Gastrocnemius medialis (tissue), 4 donors: ENCODE data around the gene NPIPB9. TPM values are rescaled to one million over a fixed set of nuclear protein-coding genes. Genes with fewer than 3 reads are reported as not detected.
A peak's percentile ranks its signal among the peaks of the same experiment; 100 is the strongest.
"Not testable (repeated sequence)": the region's sequence is repeated elsewhere in the genome, so short reads cannot be mapped to it uniquely, and the experiment has no call there.

Experiments
- ATAC-seq, 2 donors: fragments of 150-250 bp; one replicate each; pipeline ENCODE4 v1.9.1; 2016
- DNase-seq, 2 donors: peaks; one replicate each; pipeline ENCODE4 v3.0.0-alpha.2; 2019
- H3K27ac ChIP-seq, 4 donors: fragments of 200-600 bp; sonication (generic); 1 replicate in 1 of 4; 2 replicates in 3 of 4; pipeline ENCODE4 v1.5.1; 2016 to 2018; ENCODE audit warnings: mild to moderate bottlenecking in 2 of 4, moderate library complexity in 1 of 4
- H3K27me3 ChIP-seq, 3 donors: fragments of 200-600 bp; sonication (generic) in 2 of 3; 1 replicate in 1 of 3; 2 replicates in 2 of 3; pipeline versions ENCODE4 v1.5.1 to v1.6.0; 2016 to 2019; ENCODE audit warnings: mild to moderate bottlenecking in 1 of 3, moderate library complexity in 1 of 3
- H3K36me3 ChIP-seq, 2 donors: fragments of 200-600 bp; sonication (generic) in 1 of 2; one replicate each; pipeline ENCODE4 v1.5.1; 2017 to 2018
- H3K4me1 ChIP-seq, 2 donors: fragments of 200-600 bp; sonication (generic) in 1 of 2; one replicate each; pipeline ENCODE4 v1.5.1; 2016 to 2017; ENCODE audit warnings: mild to moderate bottlenecking in 2 of 2
- H3K4me3 ChIP-seq, 4 donors: fragments of 200-600 bp; sonication (generic) in 3 of 4; 1 replicate in 1 of 4; 2 replicates in 3 of 4; pipeline ENCODE4 v1.5.1; 2016 to 2019; ENCODE audit warnings: mild to moderate bottlenecking in 2 of 4
- H3K9me3 ChIP-seq, 3 donors: fragments of 200-600 bp; sonication (generic) in 2 of 3; 1 replicate in 1 of 3; 2 replicates in 2 of 3; pipeline ENCODE4 v1.5.1; 2016 to 2019
- in situ Hi-C, 4 donors: fragments of 200-750 bp; cut with MboI; loops; one replicate each; pipeline versions ENCODE4 v1.15.0 to v1.8.0; 2017; ENCODE audit warnings: low sequenced_read_pairs in 4 of 4
- intact Hi-C: fragments of 100-400 bp; cut with DNase I; formaldehyde crosslinking; loops from one replicate; pipeline ENCODE4 v1.15.1; 2023; ENCODE audit warnings: low total_unique reads
- total RNA-seq, 4 donors: library from RNA; depleted of rRNA; stranded (reverse); fragments of >200 nt; gene quantifications; one replicate each; pipeline versions ENCODE4 v1.1.0 to v1.2.3, GENCODE V29; 2016

Gene NPIPB9
- not detected for total RNA-seq

DNA sequence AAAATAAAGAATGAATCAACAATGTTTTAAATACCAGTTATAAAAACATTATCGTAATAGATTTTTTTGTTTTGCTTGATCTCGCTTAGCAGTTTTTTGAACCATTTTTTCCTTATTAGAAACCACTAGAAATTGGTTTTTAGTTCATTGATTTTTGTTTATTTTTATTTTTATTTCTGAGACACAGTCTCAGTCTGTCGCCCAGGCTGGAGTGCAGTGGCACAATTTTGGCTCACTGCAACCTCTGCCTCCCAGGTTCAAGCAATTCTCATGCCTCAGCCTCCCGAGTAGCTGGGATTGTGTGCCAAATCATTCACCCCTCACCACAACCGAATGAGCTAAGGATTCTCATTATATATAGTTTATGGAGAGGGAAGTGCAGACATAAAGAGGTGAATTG lies at the start of gene NPIPB9:
Gene NPIPB9 (plus strand): TSS at position 301 of the 400 bp plus-strand sequence.
- in situ Hi-C loops, ATAC-seq, intact Hi-C loops: not testable (repeated sequence)

DNA sequence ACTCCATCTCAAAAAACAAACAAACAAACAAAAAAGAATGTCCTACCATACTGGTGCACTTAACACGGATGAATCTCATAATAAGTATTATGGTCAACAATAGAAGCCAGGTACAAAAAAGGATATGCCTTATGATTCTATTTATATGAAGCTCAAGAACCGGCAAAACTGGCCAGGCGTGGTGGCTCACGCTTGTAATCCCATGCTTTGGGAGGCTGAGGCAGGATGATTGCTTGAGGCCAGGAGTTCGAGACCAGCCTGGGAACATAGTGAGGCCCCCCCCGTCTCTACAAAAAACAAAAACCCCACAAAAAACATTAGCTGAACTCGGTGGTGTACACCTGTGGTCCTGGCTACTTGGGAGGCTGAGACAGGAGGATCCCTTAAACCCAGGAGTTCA lies 47.3 kb upstream of the NPIPB9 start:
- H3K4me3 ChIP-seq, ATAC-seq, in situ Hi-C loops, H3K4me1 ChIP-seq, H3K9me3 ChIP-seq, H3K27ac ChIP-seq, H3K36me3 ChIP-seq, H3K27me3 ChIP-seq, intact Hi-C loops, DNase-seq: not testable (repeated sequence)

More for the DNA sequence above, at the start of gene NPIPB9:
- H3K4me1 ChIP-seq, H3K27ac ChIP-seq, H3K27me3 ChIP-seq, DNase-seq, H3K4me3 ChIP-seq, H3K9me3 ChIP-seq, H3K36me3 ChIP-seq: not testable (repeated sequence)

DNA sequence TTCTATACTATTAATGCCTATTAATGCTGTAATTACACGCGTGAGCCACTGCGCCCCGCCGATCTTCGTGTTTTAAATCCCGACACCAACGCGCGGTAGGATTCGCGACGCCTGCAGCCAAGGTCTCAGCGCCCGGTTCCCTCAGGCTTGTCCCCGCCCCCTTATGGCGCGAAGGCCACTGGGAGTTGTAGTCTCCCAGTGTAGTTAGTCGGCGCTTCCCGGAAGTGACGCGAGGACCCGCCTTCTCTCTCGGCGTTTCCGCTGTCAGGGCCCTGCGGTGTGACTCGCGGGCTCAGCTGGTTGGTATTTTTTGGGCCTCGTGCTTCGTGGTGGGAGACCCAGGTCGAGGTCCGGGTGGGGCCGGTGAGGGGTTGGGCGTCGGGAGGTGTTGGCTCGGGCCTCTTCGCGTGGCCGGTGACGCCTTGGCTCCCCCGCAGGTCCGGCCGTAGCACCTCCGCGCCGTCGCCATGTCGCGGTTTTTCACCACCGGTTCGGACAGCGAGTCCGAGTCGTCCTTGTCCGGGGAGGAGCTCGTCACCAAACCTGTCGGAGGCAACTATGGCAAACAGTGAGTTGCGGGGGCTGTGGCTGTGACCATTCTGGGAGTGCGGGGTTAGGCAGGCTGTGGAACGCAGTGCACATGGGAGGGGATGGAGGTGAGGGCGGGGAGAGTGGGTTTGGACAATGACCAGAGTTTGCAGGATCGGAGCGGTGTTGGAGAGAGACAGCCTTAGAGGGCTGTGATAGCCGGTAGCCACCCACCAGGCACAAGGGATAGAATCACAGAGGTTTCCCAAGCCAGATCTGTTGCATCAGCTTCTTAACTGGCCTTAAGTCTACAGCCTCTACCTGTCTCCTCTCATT lies 40.1 kb upstream of the NPIPB9 start, which contains the start of gene EIF3C:
Gene EIF3C (plus strand): TSS at position 245 of the 864 bp plus-strand sequence. CDS start 223 bp downstream, at position 468.
- in situ Hi-C loops, H3K36me3 ChIP-seq, H3K27ac ChIP-seq, H3K4me1 ChIP-seq, H3K27me3 ChIP-seq, intact Hi-C loops, H3K9me3 ChIP-seq, DNase-seq: not testable (repeated sequence)
- H3K4me3 ChIP-seq = peak within 1 kb of the TSS in 1 of 4 donors; percentile 35
- peak; percentile 99 for ATAC-seq

DNA sequence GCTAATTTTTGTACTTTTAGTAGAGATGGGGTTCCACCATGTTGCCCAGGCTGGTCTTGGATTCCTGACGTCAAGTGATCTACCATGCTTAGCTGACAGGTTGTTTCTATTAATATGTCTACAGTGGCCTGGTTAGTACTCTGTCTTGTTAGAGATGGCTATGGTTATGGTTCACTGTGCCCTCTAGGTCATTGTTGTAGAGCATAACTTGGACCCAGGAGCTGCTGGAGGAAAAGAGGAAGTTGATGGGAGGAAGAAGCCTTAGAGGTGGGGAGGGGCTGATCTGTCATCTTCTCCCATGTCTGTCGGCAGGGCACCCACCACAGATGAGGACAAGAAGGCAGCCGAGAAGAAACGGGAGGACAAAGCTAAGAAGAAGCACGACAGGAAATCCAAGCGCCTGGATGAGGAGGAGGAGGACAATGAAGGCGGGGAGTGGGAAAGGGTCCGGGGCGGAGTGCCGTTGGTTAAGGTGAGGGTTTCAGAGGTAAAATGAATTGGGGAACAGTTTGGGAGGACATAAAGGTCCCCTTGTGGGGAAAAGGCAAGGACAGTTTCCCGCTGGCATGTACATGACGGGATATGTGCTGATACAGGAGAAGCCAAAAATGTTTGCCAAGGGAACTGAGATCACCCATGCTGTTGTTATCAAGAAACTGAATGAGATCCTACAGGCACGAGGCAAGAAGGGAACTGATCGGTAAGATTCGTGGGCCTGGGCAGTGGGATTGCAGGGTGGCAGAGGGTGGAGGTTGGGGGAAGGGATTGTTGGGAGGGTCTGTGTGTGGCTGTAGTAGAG lies 28.5 kb upstream of the NPIPB9 start:
- ATAC-seq, H3K27ac ChIP-seq, intact Hi-C loops, H3K9me3 ChIP-seq, H3K4me1 ChIP-seq, DNase-seq, H3K36me3 ChIP-seq, H3K4me3 ChIP-seq, in situ Hi-C loops, H3K27me3 ChIP-seq: not testable (repeated sequence)

DNA sequence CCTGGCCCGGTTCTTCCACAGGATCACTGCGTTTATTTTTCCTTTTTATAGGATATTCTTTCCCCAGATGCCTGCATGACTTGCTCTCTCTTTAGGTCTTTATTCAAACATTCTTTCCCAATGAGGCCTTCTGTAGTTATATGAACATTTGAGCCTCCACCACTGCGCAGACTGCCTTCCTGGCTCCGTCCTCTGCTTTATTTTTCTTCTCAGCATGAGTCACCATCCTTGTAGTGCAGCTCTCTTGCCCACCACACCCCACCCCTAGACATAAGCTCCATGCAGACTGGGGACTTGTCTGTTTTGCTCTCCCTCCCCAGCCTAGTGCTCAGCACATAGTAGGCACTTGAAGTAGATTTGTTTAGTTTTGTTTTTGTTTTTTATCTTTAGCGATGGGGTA lies 20.3 kb upstream of the NPIPB9 start:
- H3K27ac ChIP-seq, H3K27me3 ChIP-seq, H3K36me3 ChIP-seq, H3K4me3 ChIP-seq, intact Hi-C loops, H3K4me1 ChIP-seq, DNase-seq, H3K9me3 ChIP-seq, in situ Hi-C loops, ATAC-seq: not testable (repeated sequence)

DNA sequence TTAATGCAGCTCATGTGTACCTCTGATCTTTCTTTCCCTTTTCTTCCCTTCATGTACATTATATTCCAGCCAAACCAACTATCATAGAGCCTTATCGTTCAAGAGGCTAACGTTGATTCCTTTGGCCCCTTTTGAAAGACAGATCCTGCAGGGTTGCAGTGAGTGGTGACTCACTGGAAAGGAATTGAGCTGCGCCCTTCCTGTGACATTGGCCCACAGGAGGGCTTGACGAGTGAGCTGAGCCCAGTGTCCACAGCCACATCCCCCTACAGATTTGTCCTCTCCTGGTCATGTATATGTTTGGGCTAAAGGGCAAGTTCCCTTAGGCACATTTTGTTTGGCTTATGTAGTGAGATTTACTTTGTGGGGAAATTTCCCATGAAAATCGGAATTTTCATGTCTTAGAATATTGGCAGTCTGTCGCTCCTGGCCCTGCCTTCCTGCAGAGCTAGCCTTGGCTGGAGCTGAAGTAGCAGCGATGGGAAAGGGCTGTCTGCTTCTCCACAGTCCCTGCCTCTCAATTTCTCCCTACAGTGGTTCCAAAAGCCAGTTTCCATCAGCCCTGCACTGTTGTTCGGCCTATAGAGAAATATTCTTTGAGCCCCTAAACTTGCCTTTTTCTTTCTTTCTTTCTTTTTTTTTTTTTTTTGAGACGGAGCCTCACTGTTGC lies 19.0 kb upstream of the NPIPB9 start:
- H3K27me3 ChIP-seq, H3K4me3 ChIP-seq, H3K27ac ChIP-seq, H3K36me3 ChIP-seq, intact Hi-C loops, H3K4me1 ChIP-seq, ATAC-seq, in situ Hi-C loops, H3K9me3 ChIP-seq, DNase-seq: not testable (repeated sequence)

DNA sequence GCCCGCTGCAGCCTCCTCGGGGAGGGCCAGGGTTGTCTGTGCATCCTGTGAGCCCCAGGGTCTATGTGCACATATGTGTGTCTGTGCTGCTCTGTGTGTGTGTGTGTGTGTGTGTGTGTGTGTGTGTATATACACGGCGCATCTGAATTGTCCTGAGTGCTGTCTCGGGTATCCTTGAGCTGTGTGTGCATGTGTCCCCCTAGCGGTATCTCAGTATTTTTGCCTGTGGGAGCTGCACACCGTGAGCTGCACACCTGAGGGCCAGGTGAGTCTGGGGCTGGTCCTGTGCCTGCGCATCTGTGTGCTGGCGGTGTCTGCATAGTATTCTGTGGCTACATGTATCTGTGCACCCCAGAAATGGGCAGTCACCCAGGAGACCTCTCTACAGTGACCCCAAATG lies 11.8 kb upstream of the NPIPB9 start:
- ATAC-seq, H3K4me3 ChIP-seq, H3K4me1 ChIP-seq, H3K27ac ChIP-seq, intact Hi-C loops, H3K9me3 ChIP-seq, in situ Hi-C loops, H3K27me3 ChIP-seq, H3K36me3 ChIP-seq, DNase-seq: not testable (repeated sequence)

DNA sequence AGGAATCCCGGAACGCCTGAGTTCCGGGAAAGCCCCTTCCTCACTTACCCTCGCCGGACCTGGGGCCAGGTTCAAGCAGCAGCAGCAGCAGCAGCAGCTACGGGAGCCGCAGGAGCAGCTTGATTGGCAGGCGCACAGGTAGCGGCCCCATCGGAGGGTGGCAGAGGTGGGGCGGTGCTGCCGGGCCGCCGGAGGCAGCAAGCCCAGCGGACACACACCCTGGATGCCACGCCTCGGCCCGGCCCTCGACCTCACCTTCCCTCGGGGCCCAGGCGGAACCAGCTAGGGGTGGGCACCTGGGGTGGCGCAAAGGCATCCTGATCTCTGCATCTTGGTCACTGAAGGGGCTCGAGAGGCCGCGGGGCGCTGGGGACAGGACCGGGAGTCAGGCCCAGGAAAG lies 11.0 kb upstream of the NPIPB9 start:
- H3K27me3 ChIP-seq, H3K4me3 ChIP-seq, H3K36me3 ChIP-seq, H3K4me1 ChIP-seq, in situ Hi-C loops, H3K27ac ChIP-seq, ATAC-seq, H3K9me3 ChIP-seq, DNase-seq, intact Hi-C loops: not testable (repeated sequence)

DNA sequence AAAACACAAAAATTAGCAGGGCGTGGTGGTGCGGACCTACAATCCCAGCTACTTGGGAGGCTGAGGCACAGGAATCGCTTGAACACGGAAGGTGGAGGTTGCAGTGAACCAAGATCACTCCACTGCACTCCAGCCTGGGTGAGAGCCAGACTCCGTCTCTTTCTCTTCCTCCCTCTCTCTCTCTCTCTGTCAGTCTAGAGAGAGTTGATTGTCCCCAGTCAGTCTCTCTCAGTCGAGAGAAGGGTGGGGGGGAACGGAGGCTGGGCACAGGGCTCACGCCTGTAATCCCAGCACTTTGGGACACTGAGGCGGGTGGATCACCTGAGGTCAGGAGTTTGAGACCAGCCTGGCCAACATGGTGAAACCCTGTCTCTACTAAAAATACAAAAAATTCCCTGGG lies 10.3 kb upstream of the NPIPB9 start:
- ATAC-seq, H3K9me3 ChIP-seq, intact Hi-C loops, DNase-seq, H3K4me1 ChIP-seq, H3K36me3 ChIP-seq, H3K27me3 ChIP-seq, H3K4me3 ChIP-seq, H3K27ac ChIP-seq, in situ Hi-C loops: not testable (repeated sequence)

DNA sequence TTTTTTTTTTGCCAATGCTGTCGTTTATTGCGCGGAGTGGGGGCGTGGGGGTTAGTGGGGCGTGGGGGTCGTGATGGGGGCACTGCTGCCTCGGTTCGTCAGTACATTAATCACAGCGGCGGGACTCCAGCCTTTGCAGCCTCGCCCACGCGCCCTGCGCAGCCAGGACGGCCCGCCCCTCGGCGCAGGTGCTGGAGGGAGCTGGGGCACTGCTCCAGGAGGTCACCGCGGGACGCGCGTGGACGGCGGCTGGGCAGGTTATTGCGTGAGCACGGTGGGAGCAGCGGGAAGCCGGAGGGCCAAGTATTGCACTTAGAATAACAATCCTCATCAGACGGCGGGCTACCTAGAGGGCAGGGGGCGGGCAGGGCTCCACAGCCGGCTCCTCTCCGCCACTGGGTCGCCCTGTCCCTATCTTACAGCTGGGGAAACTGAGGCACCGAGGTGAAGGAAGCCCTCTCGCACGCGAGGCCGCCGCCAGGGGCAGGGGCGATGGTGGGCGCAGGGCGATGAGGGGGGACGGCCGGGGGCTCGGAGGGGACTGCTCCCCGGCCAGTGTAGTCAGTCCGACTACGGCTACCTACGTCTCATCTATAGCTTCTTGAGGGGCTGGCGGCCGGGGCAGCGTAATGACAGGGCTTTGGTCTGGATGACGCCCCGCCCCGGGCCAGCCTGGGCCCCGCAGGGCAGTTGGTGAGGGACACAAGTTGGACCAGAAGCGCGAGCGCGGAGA lies 4.8 kb upstream of the NPIPB9 start:
- H3K4me1 ChIP-seq, H3K36me3 ChIP-seq, ATAC-seq, H3K27me3 ChIP-seq, intact Hi-C loops, H3K4me3 ChIP-seq, in situ Hi-C loops, H3K9me3 ChIP-seq, H3K27ac ChIP-seq, DNase-seq: not testable (repeated sequence)
